HuH-7.5 (cell line): Measurements from ENCODE around the gene ANKRD45.
"Not testable (repeated sequence)": the region's sequence is repeated elsewhere in the genome, so short reads cannot be mapped to it uniquely, and the experiment has no call there.

ENCODE experiments used
- DNase-seq: peaks from one replicate; pipeline ENCODE4 v3.0.0; 2011; ENCODE audit warnings: low spot score

The ANKRD45 gene

DNA sequence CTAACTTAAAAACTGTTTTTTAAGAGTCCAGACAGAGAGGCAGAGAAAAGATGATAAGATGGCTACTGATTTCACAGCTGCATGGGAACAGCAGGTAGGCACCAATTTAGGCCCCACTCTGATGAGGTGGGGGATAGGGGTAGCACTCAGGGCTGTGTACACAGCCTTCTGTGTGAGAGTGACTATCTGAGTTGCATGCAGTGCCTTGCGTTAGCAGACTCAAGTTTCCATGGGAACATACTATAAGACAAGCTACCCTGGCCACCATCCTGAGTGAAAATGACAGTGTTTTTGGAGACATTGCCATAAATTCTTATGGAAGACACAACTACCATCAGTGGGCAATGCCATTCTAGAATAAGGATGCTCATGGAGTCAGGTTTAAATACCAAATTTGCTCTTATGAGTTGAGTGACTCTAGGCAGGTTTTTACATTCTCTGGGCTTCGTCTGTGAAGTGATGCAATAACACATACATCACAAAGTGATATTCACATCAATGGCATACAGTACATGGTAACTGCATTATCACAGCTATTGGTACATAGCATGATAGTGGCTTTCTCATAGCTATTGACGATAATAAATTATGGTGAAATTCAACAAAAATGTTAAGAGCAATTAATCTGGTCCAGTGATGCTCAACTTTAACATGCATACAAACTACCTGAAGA is 97.3 kb downstream of the ANKRD45 start:
- no peak for DNase-seq

DNA sequence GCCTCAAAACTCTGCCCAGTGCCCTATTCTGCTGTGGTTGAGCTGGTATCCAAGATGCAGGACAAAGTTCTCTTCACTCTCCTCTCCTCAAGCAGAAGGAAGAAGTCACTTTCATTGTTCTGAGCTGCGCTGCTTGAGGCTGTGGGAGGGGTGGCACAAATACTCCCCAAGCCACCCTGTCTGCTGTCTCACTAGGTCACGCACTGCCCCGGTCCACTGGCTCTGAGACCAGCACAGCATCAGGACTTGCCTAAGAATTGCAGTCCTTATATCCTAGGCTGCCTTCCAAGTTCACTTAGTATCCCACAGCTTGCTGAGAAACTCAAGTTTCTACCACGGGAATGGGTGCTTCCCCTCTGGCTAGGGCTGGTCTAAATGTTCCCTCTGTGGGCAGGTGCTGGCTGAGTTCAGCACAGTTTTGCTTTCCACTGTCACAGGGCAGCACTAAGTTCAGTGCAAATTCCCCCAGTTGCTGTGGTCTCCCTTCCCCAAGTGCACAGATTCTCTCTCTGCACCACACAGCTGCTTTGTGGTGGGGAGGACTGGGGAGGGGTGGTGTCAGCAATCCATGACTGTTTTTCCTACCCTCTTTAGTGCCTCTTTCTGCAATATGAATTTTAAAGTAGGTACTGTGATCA is 99.2 kb downstream of the ANKRD45 start:
- no peak for DNase-seq

DNA sequence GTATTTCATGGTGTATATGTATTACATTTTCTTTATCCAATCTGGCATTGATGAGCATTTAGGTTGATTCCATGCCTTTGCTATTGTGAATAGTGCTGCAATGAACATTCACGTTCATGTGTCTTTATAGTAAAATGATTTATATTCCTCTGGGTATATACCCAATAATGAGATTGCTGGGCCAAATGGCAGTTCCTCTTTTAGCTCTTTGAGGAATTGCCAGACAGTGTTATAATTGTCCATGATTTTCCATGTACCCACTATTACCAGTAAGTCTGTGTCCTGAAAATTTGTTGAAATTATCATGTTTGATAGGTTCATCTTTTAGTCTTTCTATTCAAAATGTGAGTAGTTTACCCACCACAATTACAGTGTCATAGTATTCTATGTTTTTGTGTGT is 101.2 kb downstream of the ANKRD45 start:
- no peak for DNase-seq

DNA sequence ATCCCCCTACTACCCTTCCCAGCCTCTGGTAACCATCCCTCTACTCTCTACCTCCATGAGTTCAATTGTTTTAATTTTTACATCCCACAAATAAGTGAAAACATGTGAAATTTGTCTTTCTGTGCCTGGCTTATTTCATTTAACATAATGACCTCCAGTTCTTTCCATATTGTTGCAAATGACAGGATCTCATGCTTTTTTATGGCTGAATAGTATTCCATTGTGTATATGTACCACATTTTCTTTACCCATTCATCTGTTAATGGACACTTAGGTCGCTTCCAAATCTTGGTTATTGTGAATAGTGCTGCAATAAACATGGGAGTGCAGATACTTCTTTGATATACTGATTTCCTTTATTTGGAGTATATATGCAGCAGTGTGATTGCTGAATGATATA is 105.8 kb downstream of the ANKRD45 start:
- DNase-seq: not testable (repeated sequence)

DNA sequence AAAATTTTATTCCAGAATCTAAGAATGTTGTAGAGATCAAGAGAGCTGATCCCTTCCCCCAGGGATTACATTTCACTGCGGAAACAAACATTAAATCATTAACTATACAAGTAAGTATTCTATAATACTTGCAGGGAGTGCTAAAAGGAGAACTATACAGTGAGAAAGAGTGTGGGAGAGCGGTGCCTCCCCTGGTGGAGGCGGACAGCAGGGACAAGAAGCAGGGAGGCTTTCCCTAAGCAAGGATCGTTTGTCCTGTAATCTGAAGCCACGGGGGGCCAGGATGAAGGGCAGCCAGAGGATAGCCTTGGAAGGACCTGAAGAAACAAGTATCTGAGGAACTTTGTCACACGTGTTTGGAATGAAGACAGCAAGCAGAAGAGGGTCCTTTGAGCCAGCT is 106.8 kb downstream of the ANKRD45 start:
- no peak for DNase-seq

DNA sequence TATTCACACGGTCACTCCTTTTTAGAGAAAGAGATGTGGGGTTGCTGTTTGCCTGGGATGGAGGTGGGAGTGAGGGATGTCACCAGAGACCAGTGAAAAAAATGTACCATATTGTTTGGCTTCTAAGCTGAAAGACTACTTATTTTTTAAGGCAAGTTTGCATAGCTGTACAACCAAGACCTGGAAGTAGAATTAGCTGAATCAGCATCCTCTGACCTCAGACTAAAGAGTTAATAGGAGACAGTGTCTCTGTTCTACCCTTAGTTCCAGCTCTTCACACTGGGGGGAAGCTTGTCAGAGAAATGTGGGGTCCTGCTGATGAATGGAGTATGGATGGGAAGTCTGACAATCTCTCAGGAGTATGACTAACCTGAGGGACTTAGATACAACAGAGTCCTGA is 108.4 kb downstream of the ANKRD45 start:
- DNase-seq: no peak

DNA sequence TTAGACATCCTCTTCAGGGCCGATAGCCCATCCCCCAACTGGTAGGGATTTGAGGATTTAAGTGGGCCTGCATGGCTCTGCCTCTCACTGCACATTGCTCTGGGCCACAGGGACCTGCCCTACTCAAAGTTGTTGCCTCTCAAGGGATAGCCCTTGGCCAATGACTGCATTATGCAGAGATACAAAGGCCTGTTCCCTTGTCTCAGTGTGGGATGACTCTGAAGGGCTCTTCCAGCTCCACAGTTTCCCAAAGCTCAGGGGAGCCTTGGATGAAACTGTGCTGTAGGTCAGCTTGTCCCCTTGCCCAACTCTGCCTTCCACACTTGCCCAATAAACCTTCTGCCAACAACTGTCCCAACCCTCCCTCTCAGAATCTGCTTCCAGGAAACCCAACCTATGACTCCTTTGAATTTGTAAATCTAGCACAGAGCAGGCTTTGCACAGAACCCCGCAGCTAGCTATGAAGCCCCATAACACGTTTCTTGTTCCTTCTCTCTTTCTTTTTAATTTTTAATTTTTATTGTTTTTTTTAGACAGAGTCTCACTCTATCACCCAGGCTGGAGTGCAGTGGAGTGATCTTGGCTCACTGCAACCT is 109.3 kb downstream of the ANKRD45 start:
- DNase-seq: no peak
